ENCODE data around the gene AGMO.

The AGMO gene

DNA sequence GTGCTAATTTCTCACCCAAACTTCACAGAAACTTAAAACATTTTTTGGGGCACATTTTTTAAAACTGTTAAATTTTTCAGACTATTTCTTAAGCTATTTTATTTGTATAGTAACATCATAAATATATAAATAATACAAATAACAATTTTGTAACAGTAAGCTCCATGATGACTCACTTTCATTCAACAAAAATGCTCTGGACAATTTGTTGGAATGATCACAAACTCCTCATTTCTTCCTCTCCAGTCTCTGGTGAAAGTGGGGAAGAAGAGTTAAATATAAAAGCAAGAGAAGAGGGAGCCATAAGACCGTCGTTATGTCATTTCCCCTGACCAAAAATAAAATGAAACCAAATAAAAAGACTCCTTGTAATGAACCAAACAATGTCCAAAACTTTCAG lies 162.4 kb downstream of the AGMO start:
- Histone ChIP-seq H3K4me3 (ENCODE audit: low read depth in 1 of 2, low read length in 1 of 2) (no peak overlapping the region), H3K27me3 (no peaks in the 10 kb centered on the region), H3K4me1 (ENCODE audit: control insufficient read depth in 1 of 2, insufficient read depth in 1 of 2, low read depth in 1 of 2, low read length in 1 of 2) (no peaks in the 10 kb centered on the region), H3K9me3 (peaks cover 8% of the 10 kb centered on the region), H3K36me3 (no peaks in the 10 kb centered on the region), H3K27ac (no peak overlapping the region)
- TF ChIP-seq, protein P1, sequence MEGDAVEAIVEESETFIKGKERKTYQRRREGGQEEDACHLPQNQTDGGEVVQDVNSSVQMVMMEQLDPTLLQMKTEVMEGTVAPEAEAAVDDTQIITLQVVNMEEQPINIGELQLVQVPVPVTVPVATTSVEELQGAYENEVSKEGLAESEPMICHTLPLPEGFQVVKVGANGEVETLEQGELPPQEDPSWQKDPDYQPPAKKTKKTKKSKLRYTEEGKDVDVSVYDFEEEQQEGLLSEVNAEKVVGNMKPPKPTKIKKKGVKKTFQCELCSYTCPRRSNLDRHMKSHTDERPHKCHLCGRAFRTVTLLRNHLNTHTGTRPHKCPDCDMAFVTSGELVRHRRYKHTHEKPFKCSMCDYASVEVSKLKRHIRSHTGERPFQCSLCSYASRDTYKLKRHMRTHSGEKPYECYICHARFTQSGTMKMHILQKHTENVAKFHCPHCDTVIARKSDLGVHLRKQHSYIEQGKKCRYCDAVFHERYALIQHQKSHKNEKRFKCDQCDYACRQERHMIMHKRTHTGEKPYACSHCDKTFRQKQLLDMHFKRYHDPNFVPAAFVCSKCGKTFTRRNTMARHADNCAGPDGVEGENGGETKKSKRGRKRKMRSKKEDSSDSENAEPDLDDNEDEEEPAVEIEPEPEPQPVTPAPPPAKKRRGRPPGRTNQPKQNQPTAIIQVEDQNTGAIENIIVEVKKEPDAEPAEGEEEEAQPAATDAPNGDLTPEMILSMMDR (IDR thresholded peaks at IDR 0.05) = no peak

DNA sequence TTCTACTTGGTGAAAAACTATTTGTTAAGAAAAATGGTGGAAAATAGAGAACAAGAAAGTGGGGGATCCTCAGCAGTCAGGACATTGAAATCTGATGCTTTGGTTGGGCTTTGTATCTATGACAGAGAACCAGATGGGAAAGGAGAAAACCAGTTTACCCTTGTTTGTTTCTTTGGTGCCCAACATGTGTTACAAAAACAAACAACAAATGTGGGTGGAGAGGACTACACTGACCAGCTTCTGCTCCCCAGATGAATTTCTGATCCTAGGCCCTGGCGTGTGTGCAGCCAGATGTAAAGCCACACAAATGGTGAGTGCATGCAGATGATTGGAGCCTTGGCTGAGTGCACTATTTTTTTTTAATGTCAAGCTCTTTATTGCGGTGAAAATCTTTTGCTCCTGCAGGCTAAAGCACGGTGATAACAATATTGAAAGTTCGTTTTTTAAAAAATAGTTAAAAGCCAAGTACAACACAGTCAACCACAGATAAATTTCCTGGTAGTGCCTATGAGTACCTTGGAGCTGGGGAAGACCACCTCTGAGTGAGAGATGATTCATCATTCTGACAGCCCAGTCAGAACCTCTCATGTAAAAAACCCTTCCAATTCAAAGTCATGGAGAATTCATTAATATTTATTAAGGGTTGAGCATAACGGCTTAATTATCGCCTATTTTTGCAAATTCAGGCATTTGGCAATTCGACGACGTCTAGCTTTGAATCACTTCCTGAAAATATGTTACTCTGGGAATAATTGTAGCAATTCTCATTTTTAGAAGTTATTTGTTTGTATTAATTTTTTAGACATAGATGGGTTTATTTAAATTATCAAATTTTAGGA lies 163.7 kb downstream of the AGMO start:
- Histone ChIP-seq H3K27ac (no peak overlapping the region), H3K36me3 (no peaks in the 10 kb centered on the region), H3K9me3 (peaks cover 8% of the 10 kb centered on the region), H3K4me3 (ENCODE audit: low read depth in 1 of 2, low read length in 1 of 2) (no peak overlapping the region), H3K4me1 (ENCODE audit: control insufficient read depth in 1 of 2, insufficient read depth in 1 of 2, low read depth in 1 of 2, low read length in 1 of 2) (no peaks in the 10 kb centered on the region), H3K27me3 (no peaks in the 10 kb centered on the region)
- TF ChIP-seq, protein P1 (IDR thresholded peaks at IDR 0.05) = no peak

DNA sequence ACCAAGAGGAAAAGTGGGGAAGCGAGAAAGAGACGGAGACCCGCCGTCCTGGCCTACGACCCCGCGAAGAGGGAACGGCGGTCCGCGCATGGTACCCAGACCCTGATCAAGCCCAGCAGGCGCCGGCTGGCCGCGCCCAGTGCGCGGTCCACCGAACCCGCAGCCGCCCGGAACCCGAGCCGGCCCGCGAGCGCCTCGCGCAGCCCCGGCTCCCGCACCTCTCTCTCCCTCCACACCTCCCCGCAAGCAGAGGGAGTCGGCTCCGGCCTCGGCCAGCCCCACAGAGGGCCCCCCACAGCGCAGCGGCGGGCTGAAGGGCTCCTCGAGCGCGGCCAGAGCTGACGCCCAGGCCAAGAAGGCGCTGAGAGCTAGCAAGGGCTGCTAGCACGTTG lies 164.7 kb downstream of the AGMO start:
- Histone ChIP-seq H3K36me3 (no peaks in the 10 kb centered on the region), H3K4me3 (ENCODE audit: low read depth in 1 of 2, low read length in 1 of 2) (no peak overlapping the region), H3K4me1 (ENCODE audit: control insufficient read depth in 1 of 2, insufficient read depth in 1 of 2, low read depth in 1 of 2, low read length in 1 of 2) (no peaks in the 10 kb centered on the region), H3K9me3 (peaks cover 8% of the 10 kb centered on the region), H3K27ac (no peak overlapping the region), H3K27me3 (no peaks in the 10 kb centered on the region)
- TF ChIP-seq, protein P1 (IDR thresholded peaks at IDR 0.05) = no peak

DNA sequence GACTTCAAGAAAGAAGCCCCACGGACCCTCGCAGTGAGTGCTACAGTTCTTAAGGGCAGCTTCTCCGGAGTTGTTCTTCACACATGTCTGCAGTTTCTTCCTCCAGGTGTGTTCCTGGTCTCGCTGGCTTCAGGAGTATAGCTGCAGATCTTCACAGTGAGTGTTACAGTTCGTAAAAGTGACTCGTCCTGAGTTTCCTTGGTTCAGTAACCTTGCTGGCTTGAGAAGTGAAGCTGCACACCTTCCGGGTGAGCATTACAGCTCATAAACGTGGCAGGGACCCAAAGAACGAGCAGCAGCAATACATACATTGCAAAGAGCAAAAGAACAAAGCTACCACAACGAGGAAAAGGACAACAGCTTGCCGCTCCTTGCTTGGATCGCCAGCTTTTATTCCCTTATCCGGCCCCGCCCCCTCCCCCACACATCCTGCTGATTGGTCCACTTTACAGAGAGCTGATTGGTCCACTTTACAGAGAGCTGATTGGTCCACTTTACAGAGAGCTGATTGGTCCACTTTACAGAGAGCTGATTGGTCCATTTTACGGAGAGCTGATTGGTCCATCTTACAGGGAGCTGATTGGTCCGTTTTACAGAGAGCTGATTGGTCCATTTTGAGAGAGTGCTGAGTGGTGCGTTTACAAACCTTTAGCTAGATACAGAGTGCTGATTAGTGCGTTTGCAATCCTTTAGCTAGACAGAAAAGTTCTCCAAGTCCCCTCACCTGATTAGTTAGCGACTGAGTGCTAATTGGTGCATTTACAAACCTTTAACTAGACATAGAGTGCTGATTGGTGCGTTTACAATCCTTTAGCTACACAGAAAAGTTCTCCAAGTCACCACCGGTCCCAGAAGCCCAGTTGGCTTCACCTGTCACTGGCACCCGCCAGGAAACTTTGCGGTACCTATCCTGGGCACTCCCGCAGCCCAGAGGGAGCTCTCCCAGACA lies 165.3 kb downstream of the AGMO start:
- Histone ChIP-seq H3K4me1 (ENCODE audit: control insufficient read depth in 1 of 2, insufficient read depth in 1 of 2, low read depth in 1 of 2, low read length in 1 of 2) (no peaks in the 10 kb centered on the region), H3K27me3 (no peaks in the 10 kb centered on the region), H3K27ac (no peak overlapping the region), H3K4me3 (ENCODE audit: low read depth in 1 of 2, low read length in 1 of 2) (no peak overlapping the region), H3K36me3 (no peaks in the 10 kb centered on the region), H3K9me3 (peaks cover 8% of the 10 kb centered on the region)
- TF ChIP-seq, protein P1 (IDR thresholded peaks at IDR 0.05) = no peak

DNA sequence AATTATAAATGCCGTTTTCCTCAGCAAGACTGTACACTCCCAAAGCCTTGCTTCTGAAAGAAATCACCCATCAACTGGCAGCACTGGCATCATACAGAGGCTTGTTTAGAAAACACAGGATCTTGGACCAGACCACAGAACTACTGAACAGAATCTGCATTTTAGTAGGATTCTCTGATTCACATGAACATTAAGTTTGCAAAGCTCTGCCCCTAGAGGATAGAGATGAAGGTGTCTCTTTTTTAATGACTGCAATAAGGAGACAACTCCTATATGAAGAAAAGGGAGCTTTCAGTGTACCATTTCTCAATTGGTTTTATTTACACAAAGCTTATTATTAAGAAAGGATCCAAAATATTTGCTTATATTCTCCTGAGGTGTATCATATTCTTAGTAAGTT lies 172.7 kb downstream of the AGMO start:
- no peak overlapping the region for H3K4me3 ChIP-seq (ENCODE audit: low read depth in 1 of 2, low read length in 1 of 2)
- H3K36me3 ChIP-seq = no peaks in the 10 kb centered on the region
- TF ChIP-seq, protein P1 (IDR thresholded peaks at IDR 0.05) = no peak

More for the DNA sequence above, 172.7 kb downstream of the AGMO start:
- Histone ChIP-seq H3K4me1 (ENCODE audit: control insufficient read depth in 1 of 2, insufficient read depth in 1 of 2, low read depth in 1 of 2, low read length in 1 of 2) (no peaks in the 10 kb centered on the region), H3K27me3 (no peaks in the 10 kb centered on the region), H3K9me3 (no peaks in the 10 kb centered on the region), H3K27ac (no peak overlapping the region)

Data from neutrophil (primary cell).